K562 (cell line): ENCODE results near the gene RITA1. TPM values are rescaled to one million over a fixed set of nuclear protein-coding genes. Genes with fewer than 3 reads are reported as not detected.

Source experiments
- EP400 ChIP-seq: fragments of 450-650 bp; IDR thresholded peaks from 2 replicates; pipeline ENCODE4 v1.6.1; 2017; ENCODE audit warnings: antibody characterized with exemption, mild to moderate bottlenecking, moderate library complexity
- FUS ChIP-seq: fragments of 200-400 bp; formaldehyde crosslinking; optimal IDR thresholded peaks from 2 replicates; pipeline ENCODE3; 2017; ENCODE audit warnings: low read depth, low read length
- HBP1 ChIP-seq: fragments of 450-650 bp; formaldehyde crosslinking; IDR thresholded peaks from 2 replicates; pipeline ENCODE4 v1.4.0; 2022; ENCODE audit warnings: missing genetic modification characterization
- MEIS2 ChIP-seq: fragments of 450-650 bp; IDR thresholded peaks from 2 replicates; pipeline ENCODE4 v1.6.1; 2014; ENCODE audit warnings: mild to moderate bottlenecking; ENCODE audit not compliant: partially characterized antibody
- MXD1 ChIP-seq: fragments of 250-450 bp; sonication (Bioruptor Pico); IDR thresholded peaks from 2 replicates; pipeline ENCODE4 v1.8.0; 2021; ENCODE audit warnings: borderline replicate concordance, mild to moderate bottlenecking, moderate library complexity; ENCODE audit not compliant: poor library complexity, severe bottlenecking
- NCOR1 ChIP-seq: fragments of 450-650 bp; IDR thresholded peaks from 2 replicates; pipeline ENCODE4 v1.6.1; 2016; ENCODE audit warnings: mild to moderate bottlenecking, moderate library complexity
- OTX1 ChIP-seq: fragments of 450-650 bp; formaldehyde crosslinking; IDR thresholded peaks from 2 replicates; pipeline ENCODE4 v1.4.0; 2022; ENCODE audit warnings: mild to moderate bottlenecking
- POLR3G ChIP-seq: IDR thresholded peaks from 2 replicates; pipeline ENCODE4 v1.6.1; 2011; ENCODE audit not compliant: insufficient read length, insufficient replicate concordance; ENCODE audit errors: extremely low read depth
- RBM14 ChIP-seq: fragments of 200-400 bp; formaldehyde crosslinking; IDR thresholded peaks from 2 replicates; pipeline ENCODE4 v1.6.1; 2018; ENCODE audit warnings: low read depth, mild to moderate bottlenecking, low read length, moderate library complexity, borderline replicate concordance; ENCODE audit not compliant: insufficient read depth
- TAF15 ChIP-seq: fragments of 200-400 bp; formaldehyde crosslinking; IDR thresholded peaks from 2 replicates; pipeline ENCODE4 v1.6.1; 2017; ENCODE audit warnings: mild to moderate bottlenecking, low read depth, low read length, moderate library complexity
- TFAP4 ChIP-seq: sonication (generic); formaldehyde crosslinking; IDR thresholded peaks from 2 replicates; pipeline ENCODE4 v1.8.0; 2022; ENCODE audit warnings: missing genetic modification reagents, mild to moderate bottlenecking, moderate library complexity, borderline replicate concordance
- ZNF311 ChIP-seq: fragments of 250-450 bp; sonication (Bioruptor Pico); IDR thresholded peaks from 2 replicates; pipeline ENCODE4 v1.4.0; 2020; ENCODE audit warnings: mild to moderate bottlenecking, moderate library complexity
- ZNF407 ChIP-seq: fragments of 450-650 bp; IDR thresholded peaks from 2 replicates; pipeline ENCODE4 v1.6.1; 2016; ENCODE audit warnings: low read depth
- ZNF785 ChIP-seq: fragments of 250-450 bp; sonication (Bioruptor Pico); IDR thresholded peaks from 2 replicates; pipeline ENCODE4 v1.4.0; 2020; ENCODE audit warnings: mild to moderate bottlenecking
- ZSCAN29 ChIP-seq: fragments of 450-650 bp; IDR thresholded peaks from 2 replicates; pipeline ENCODE4 v1.6.1; 2017
- polyA plus RNA-seq, 8 experiments: library from polyadenylated mRNA; depleted of rRNA in 4 of 8; stranded (reverse) in 5 of 8; unstranded in 3 of 8; fragments of >200 nt; fragmentation: Nextera tagmentation in 2 of 8; fragmentation: Illumina TruSeq in 1 of 8; extraction: Ambion mirVana in 2 of 8; extraction: Trizol in 1 of 8; gene quantifications; 2 replicates each; pipeline versions ENCODE4 v1.2.1 to v1.2.3, GENCODE V29; 2011 to 2014; ENCODE audit warnings: inconsistent platforms in 1 of 8, missing spikeins in 1 of 8
- total RNA-seq, 7 experiments: library from RNA; depleted of rRNA in 6 of 7; stranded (reverse); fragments of >200 nt in 6 of 7; fragmentation: Illumina TruSeq in 2 of 7; extraction: Trizol in 2 of 7; gene quantifications; 2 replicates each; pipeline versions ENCODE4 v1.2.1 to v1.2.3, GENCODE V29; 2011 to 2021; ENCODE audit warnings: low replicate concordance in 1 of 7

Gene RITA1
- total and polyA plus RNA-seq, 9 of the 15 experiments (the other 6 are each of a cell fraction or from before 2014, with no cell fraction given), result 2.8 to 40.4 (median 18.0) TPM

- peak; percentile 75 for TF ChIP-seq MXD1 (CRISPR knock-in tag)
- TF ChIP-seq TAF15, result no peak
- no peak for TF ChIP-seq ZSCAN29
- peak; percentile 99 for TF ChIP-seq EP400
- no peak for TF ChIP-seq POLR3G
- TF ChIP-seq HBP1 (CRISPR knock-in tag), result 0 out of 2 replicates have a peak, but pooled peaks have one; percentile 2
- TF ChIP-seq NCOR1, result no peak
- TF ChIP-seq ZNF407, result peak; percentile 80
- no peak for TF ChIP-seq ZNF311 (CRISPR knock-in tag)
- no peak for TF ChIP-seq MEIS2
- TF ChIP-seq FUS, result peak; percentile 28
- TF ChIP-seq RBM14, result peak; percentile 17; the same call in 1 of the 2 replicates
- TF ChIP-seq ZNF785, result no peak
- TF ChIP-seq TFAP4 (CRISPR knock-in tag), result peak; percentile 79
- no peak for TF ChIP-seq OTX1
Observed at GRCh38 chr12:113185180-113186032, at the start of gene RITA1, which contains the start of gene DDX54 (continued).
